H9 (cell line): ENCODE data around the gene PCDHGB2. TPM values are rescaled to one million over a fixed set of nuclear protein-coding genes. Genes with fewer than 3 reads are reported as not detected.

Experiments
- DNase-seq: peaks from one replicate; pipeline ENCODE4 v3.0.0-alpha.2; 2017
- H2AFZ ChIP-seq: one replicate; pipeline ENCODE4 v1.6.1; 2013; ENCODE audit warnings: mild to moderate bottlenecking, low read length, control low read depth, moderate library complexity
- H2AK5ac ChIP-seq: 2 replicates; pipeline ENCODE4 v1.6.1; 2013; ENCODE audit warnings: low read length, control low read depth, mixed read lengths; ENCODE audit not compliant: insufficient read length
- H2BK120ac ChIP-seq: one replicate; pipeline ENCODE4 v1.6.1; 2013; ENCODE audit warnings: low read depth, mild to moderate bottlenecking, low read length, control low read depth, inconsistent platforms; ENCODE audit not compliant: poor library complexity, severe bottlenecking
- H2BK12ac ChIP-seq: 2 replicates; pipeline ENCODE4 v1.6.1; 2013; ENCODE audit warnings: low read length, control low read depth, mixed read lengths, low read depth; ENCODE audit not compliant: insufficient read length
- H2BK15ac ChIP-seq: 2 replicates; pipeline ENCODE4 v1.6.1; 2013; ENCODE audit warnings: low read depth, low read length, control low read depth
- H2BK20ac ChIP-seq: one replicate; pipeline ENCODE4 v1.6.1; 2013; ENCODE audit warnings: low read depth, mild to moderate bottlenecking, low read length, control low read depth, inconsistent platforms; ENCODE audit not compliant: poor library complexity, severe bottlenecking
- H2BK5ac ChIP-seq: 2 replicates; pipeline ENCODE4 v1.6.1; 2013; ENCODE audit warnings: low read length, control low read depth, mixed read lengths; ENCODE audit not compliant: insufficient read length
- H3K14ac ChIP-seq: 2 replicates; pipeline ENCODE4 v1.6.1; 2013; ENCODE audit warnings: low read length, control low read depth; ENCODE audit not compliant: insufficient read depth
- H3K18ac ChIP-seq: 2 replicates; pipeline ENCODE4 v1.6.1; 2013; ENCODE audit warnings: low read depth, mild to moderate bottlenecking, mixed read lengths, low read length, control low read depth; ENCODE audit not compliant: insufficient read length
- H3K23ac ChIP-seq: 2 replicates; pipeline ENCODE4 v1.6.1; 2013; ENCODE audit warnings: low read length, control low read depth, mixed read lengths, low read depth; ENCODE audit not compliant: insufficient read length
- H3K23me2 ChIP-seq: 2 replicates; pipeline ENCODE4 v1.6.1; 2013; ENCODE audit warnings: low read depth, mild to moderate bottlenecking, mixed read lengths, low read length, control low read depth; ENCODE audit not compliant: insufficient read length, poor library complexity, severe bottlenecking
- H3K27ac ChIP-seq: 2 replicates; pipeline ENCODE4 v1.5.1; 2013; ENCODE audit warnings: low read length, control low read depth, mixed read lengths, low read depth; ENCODE audit not compliant: insufficient read length
- H3K27me3 ChIP-seq: 2 replicates; pipeline ENCODE4 v1.6.1; 2013; ENCODE audit warnings: low read length, control low read depth, inconsistent platforms; ENCODE audit not compliant: insufficient read depth
- H3K4ac ChIP-seq: 2 replicates; pipeline ENCODE4 v1.6.1; 2013; ENCODE audit warnings: low read depth, mild to moderate bottlenecking, control low read depth, inconsistent platforms, low read length, moderate library complexity
- H3K4me1 ChIP-seq: 2 replicates; pipeline ENCODE4 v1.6.1; 2013; ENCODE audit warnings: low read length, control low read depth, inconsistent platforms; ENCODE audit not compliant: insufficient read depth
- H3K4me2 ChIP-seq: 2 replicates; pipeline ENCODE4 v1.6.1; 2013; ENCODE audit warnings: low read length, control low read depth, mixed read lengths; ENCODE audit not compliant: insufficient read length, insufficient read depth
- H3K56ac ChIP-seq: 2 replicates; pipeline ENCODE4 v1.6.1; 2013; ENCODE audit warnings: low read depth, mild to moderate bottlenecking, mixed read lengths, low read length, control low read depth; ENCODE audit not compliant: insufficient read length
- H3K79me1 ChIP-seq: 2 replicates; pipeline ENCODE4 v1.6.1; 2013; ENCODE audit warnings: low read depth, mild to moderate bottlenecking, moderate library complexity, low read length, control low read depth, inconsistent platforms; ENCODE audit not compliant: insufficient read depth, poor library complexity, severe bottlenecking
- H3K79me2 ChIP-seq: 2 replicates; pipeline ENCODE4 v1.6.1; 2013; ENCODE audit warnings: low read length, control low read depth, inconsistent platforms; ENCODE audit not compliant: insufficient read depth
- H3K9ac ChIP-seq: 2 replicates; pipeline ENCODE4 v1.6.1; 2013; ENCODE audit warnings: low read length, control low read depth, mixed read lengths; ENCODE audit not compliant: insufficient read length; ENCODE audit errors: extremely low read depth
- H3K9me3 ChIP-seq: one replicate; pipeline ENCODE4 v1.6.1; 2013; ENCODE audit warnings: low read depth, low read length, inconsistent platforms; ENCODE audit not compliant: control insufficient read depth
- H3T11ph ChIP-seq: one replicate; pipeline ENCODE4 v1.6.1; 2013; ENCODE audit warnings: mild to moderate bottlenecking, low read length, control low read depth, inconsistent platforms
- H4K20me1 ChIP-seq: one replicate; pipeline ENCODE4 v1.6.1; 2013; ENCODE audit not compliant: control insufficient read depth, insufficient read length, insufficient read depth
- H4K5ac ChIP-seq: 2 replicates; pipeline ENCODE4 v1.6.1; 2013; ENCODE audit warnings: low read depth, mild to moderate bottlenecking, mixed read lengths, low read length, control low read depth; ENCODE audit not compliant: insufficient read length
- H4K8ac ChIP-seq: replicated peaks from 2 replicates; pipeline ENCODE4 v1.6.1; 2013; ENCODE audit warnings: low read length, control low read depth, mixed read lengths, low read depth; ENCODE audit not compliant: insufficient read length
- H4K91ac ChIP-seq: 2 replicates; pipeline ENCODE4 v1.6.1; 2013; ENCODE audit warnings: low read depth, mild to moderate bottlenecking, moderate library complexity, mixed read lengths, low read length, control low read depth; ENCODE audit not compliant: insufficient read length
- H3K27ac Mint-ChIP-seq, 3 experiments: 2 replicates in 2 of 3; 3 replicates in 1 of 3; pipeline ENCODE4 v1.8.0; 2020 to 2021; ENCODE audit warnings: mixed read lengths in 3 of 3, mild to moderate bottlenecking in 1 of 3, moderate library complexity in 1 of 3
- H3K27me3 Mint-ChIP-seq: 2 replicates; pipeline ENCODE4 v1.8.0; 2021; ENCODE audit warnings: low read depth, mild to moderate bottlenecking, moderate library complexity, mixed read lengths
- H3K36me3 Mint-ChIP-seq, 3 experiments: 2 replicates in 2 of 3; 3 replicates in 1 of 3; pipeline ENCODE4 v1.8.0; 2020 to 2021; ENCODE audit warnings: low read depth in 3 of 3, mixed read lengths in 3 of 3; ENCODE audit not compliant: insufficient read depth in 1 of 3
- H3K4me1 Mint-ChIP-seq, 2 experiments: 2 replicates each; pipeline ENCODE4 v1.8.0; 2020; ENCODE audit warnings: mixed read lengths in 2 of 2
- H3K4me3 Mint-ChIP-seq, 2 experiments: 2 replicates in 1 of 2; 3 replicates in 1 of 2; pipeline ENCODE4 v1.8.0; 2020 to 2021; ENCODE audit warnings: mild to moderate bottlenecking in 2 of 2, mixed read lengths in 2 of 2, moderate library complexity in 1 of 2
- H3K9me3 Mint-ChIP-seq, 2 experiments: 2 replicates in 1 of 2; 3 replicates in 1 of 2; pipeline ENCODE4 v1.8.0; 2020; ENCODE audit warnings: mild to moderate bottlenecking in 2 of 2, mixed read lengths in 2 of 2, moderate library complexity in 1 of 2
- CTCF ChIP-seq: fragments of 200-600 bp; sonication (generic); conservative IDR thresholded peaks from 3 replicates; pipeline ENCODE4 v1.8.0; 2021; ENCODE audit warnings: antibody characterized with exemption, mild to moderate bottlenecking
- WGBS: extraction: QIAGEN DNeasy Blood & Tissue Kit; methylation state at CpG from one replicate; pipeline ENCODE4 v1.1.7; 2013; ENCODE audit warnings: missing lambda C conversion rate, low lambda C conversion rate, mixed read lengths; ENCODE audit not compliant: insufficient read length; ENCODE audit errors: extremely low coverage; 5-methylcytosine and 5-hydroxymethylcytosine counted together
- total RNA-seq: library from RNA; stranded (reverse); gene quantifications from 2 replicates; pipeline ENCODE4 v1.2.1, GENCODE V29; 2021

The PCDHGB2 gene
- total RNA-seq, 1 experiment from 2014 or later: 3.8 TPM

GRCh38 chr5:141366016-141366896 is 6.5 kb downstream of the PCDHGB2 start:
- Histone ChIP-seq H3K4me1 (no peaks in the 10 kb centered on the region), H2BK15ac (no peak overlapping the region), H3K9me3 (peaks cover 31% of the 10 kb centered on the region), H3K27me3 (no peaks in the 10 kb centered on the region), H3K79me2 (no peaks in the 10 kb centered on the region), H4K8ac (no peak overlapping the region), H3K4ac (no peak overlapping the region), H3T11ph (no peak overlapping the region), H2BK20ac (no peak overlapping the region), H3K23ac (no peak overlapping the region), H3K9ac (no peak overlapping the region), H2AFZ (no peak overlapping the region), H3K79me1 (no peaks in the 10 kb centered on the region), H2BK5ac (no peak overlapping the region), H3K56ac (no peak overlapping the region), H3K4me2 (no peak overlapping the region), H2AK5ac (no peak overlapping the region), H4K5ac (no peak overlapping the region), H2BK120ac (no peak overlapping the region), H3K18ac (no peak overlapping the region), H3K14ac (no peak overlapping the region), H4K20me1 (no peaks in the 10 kb centered on the region), H3K27ac (no peak overlapping the region), H3K23me2 (no peaks in the 10 kb centered on the region), H2BK12ac (no peak overlapping the region), H4K91ac (no peak overlapping the region)
- no peak for DNase-seq
- Mint-ChIP-seq H3K27me3 (peaks cover 9% of the 10 kb centered on the region), H3K4me3 (no peak overlapping the region), H3K4me1 (peaks cover 4 to 13% of the 10 kb centered on the region in 2 experiments; a peak in 3 of 4 replicates), H3K36me3 (peaks cover 44 to 60% (median 56%) of the 10 kb centered on the region in 3 experiments), H3K27ac (no peak overlapping the region), H3K9me3 (peaks cover 65 to 72% of the 10 kb centered on the region in 2 experiments)
- TF ChIP-seq CTCF: no peak
- no CpG with 5 or more reads among the region's 46 CpGs for WGBS
